ENCODE data around the gene FBXL22.
"Not testable (repeated sequence)": the region's sequence is repeated elsewhere in the genome, so short reads cannot be mapped to it uniquely, and the experiment has no call there.

The FBXL22 gene

DNA sequence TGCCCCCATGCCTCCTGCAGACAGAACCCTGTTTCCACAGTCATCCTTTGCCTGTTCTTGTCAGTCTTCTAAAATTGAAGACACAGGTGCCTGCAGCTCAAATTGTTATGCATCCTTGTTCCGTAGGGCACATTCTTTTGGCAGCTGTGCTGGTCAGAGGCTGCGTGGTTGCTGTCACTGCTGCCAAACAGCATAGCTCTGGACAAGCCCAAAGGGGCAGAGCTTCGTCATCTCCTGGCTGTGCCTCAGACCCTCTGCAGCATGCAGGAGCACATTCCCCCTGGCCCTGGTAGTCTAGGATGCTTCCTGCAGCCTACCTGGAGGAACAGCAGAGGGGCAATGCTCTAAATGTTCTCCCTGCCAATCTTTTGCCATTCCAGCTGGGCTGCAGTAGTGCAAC is 2.1 kb upstream of the FBXL22 start:
- no peak for DNase-seq

DNA sequence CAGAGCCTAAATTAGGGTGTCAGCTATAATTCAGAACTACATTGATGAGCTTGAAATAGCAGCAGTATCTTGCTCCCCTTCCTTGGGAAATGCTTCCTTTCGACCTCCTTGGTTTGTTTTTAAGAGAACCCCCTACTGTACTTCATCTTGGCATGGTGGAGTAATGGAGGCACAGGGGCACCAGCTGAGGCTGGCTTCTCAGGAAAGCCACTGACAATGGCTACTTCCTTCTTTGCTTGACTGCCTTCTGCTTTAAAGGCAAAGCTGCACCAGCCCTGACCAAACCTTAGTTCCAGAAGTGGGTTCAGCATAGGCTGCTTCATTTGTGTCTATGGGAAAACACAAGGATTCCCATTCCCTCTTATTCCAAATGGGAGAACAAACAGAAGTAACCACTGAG is 1.5 kb upstream of the FBXL22 start:
- DNase-seq: no peak

DNA sequence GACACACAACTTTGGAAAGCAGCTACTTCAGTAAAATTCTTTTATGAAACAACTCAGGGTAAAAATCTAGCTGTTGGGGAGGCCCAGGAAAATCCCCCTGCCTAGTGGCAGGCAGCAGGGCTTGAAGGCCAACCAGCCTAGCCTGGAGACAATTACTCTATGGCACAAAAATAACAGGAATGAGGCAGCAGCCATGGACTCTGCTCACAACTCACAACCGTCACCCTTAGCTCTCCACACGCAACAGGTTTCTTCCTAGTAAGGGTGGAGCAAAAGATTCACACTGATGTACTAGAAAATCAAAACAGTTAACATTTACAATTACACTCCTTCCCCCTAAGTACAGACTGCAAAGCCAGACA is 530 bp upstream of the FBXL22 start:
- no peak for DNase-seq

DNA sequence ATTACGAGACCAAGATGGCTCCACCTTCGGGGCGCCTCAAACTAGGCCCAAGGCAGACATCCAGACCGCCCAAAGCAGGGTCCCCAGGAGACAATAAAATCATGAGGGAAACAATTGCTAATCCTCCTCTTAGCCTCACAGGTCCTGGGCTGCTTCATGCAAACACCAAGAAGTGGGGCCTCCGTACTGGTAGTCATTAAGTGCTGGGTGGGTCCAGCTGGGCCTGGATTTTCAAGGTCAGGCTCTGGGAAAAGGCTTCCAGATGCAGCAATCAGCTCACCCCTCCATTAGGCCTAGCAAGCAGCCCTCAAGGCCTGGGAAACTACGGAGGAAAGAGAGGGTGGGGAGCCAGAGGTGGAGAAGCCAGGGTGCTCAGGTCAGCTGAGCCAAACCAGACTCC is 634 bp downstream of the FBXL22 start:
- no peak for DNase-seq

DNA sequence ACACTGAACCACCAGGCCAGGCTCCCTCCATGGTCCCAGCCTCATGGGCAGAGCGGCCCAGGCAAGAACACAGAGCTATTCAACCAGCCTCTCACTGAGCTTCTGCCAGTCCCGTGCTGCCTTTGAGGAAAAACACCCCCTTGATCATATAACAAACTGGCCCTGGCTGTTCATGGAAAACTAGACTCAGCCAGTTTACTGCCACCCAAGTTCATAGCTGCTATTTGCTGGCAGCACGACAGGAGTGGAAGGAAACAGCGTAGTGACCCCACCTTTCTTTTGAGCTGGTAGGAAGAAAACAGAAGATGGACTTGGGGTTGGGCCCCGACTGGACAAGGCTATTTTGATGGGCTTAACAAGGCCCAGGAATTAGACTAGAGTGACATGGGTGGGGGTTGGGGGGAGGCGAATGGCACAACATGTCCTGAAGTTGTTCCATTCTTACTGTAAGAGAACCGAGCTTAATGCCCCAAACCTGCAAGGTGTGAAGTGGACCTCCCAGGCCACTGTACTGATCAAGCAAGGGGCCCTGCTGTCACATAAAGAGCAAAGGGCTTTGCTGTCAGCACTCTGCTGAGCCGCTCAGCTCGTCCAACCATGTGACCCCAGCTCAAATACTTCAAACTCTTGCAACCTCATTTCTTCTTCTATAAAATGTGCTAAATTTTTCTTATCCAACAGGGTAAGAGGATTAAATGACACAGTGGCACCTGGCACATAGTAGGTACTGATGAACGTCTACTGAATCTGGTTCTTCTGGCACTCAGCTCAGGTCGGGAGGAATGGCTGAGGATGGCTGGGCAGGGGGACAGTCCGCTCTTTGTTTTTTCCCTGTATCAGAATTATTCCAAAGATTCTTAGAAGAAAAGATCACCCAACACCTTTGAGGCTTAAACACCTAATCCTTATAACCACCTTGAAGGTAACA is 1.6 kb downstream of the FBXL22 start:
- DNase-seq: no peak

DNA sequence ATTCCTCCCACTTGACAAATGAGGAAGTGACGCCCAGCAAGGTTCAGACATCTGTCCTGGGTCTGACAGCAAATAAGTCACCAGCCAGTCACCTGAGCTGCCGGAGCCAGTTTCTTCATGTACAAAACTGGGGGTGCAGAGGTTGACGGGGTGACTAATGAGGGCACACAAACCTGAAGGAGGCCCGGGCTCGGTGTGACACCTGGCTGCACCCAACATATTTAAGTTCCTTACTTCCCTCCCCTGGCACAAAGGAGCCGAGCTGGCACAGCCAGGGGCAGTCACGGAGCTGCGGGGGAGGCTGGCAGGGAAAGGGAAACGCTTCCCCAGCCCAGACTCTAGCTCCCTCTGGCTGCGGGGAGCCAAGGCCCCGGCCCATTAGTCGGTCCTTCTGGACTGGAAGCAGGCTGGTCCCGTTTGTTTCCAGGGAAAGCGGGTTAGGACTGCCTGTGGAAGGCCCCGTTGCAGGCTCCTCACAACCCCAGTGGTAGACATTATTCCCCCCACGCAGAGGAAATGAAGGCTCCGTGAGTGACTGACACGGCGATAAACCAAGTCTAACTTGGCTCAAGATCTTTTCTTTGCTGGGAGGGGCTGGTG is 2.3 kb downstream of the FBXL22 start:
- DNase-seq: peak; percentile 60

DNA sequence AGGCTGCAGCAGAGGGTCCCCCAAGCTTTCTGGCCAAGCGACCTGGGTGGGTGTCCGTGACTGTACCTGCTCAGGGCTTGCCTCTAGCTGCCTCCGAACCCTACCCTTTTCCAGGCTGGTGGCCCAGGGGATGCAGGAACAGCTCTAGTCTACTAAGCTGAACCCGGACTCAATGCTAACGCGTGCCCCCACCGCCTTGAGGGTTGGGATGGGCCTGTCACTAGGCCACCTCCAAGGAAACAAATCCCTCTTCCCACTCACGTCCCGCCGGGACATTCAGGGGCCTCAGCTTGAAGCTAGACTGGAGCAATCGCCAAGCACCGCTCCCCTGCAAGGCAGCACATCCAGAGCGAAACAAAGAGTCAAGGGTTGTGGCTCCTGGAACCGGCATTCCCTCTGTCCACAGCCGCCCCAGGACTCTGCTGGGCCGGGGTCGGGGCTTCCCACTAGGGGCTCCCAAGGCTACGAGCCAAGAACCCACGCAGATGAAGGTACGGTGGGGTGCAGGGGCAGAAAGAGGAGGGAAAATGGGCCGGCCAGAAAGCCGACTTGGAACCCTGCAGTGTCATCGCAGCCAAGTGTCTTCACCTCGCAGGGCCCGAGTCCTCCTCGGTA is 2.9 kb downstream of the FBXL22 start:
- no peak for DNase-seq

DNA sequence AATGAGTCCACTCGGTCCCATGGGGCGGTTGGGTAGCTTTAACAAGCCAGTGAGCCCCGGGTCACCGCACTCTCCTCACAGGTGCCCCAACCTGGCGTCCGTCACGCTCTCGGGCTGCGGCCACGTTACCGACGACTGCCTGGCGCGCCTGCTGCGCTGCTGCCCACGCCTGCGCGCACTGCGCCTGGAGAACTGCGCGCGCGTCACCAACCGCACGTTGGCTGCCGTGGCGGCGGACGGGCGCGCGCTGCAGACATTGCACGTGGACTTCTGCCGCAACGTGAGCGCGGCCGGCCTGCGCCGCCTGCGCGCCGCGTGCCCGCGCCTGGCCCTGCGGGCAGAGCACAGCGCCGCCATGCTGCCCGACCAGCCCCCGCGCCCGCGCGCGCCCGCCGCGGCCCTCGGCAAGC is 3.4 kb downstream of the FBXL22 start:
- DNase-seq: peak; percentile 91

DNA sequence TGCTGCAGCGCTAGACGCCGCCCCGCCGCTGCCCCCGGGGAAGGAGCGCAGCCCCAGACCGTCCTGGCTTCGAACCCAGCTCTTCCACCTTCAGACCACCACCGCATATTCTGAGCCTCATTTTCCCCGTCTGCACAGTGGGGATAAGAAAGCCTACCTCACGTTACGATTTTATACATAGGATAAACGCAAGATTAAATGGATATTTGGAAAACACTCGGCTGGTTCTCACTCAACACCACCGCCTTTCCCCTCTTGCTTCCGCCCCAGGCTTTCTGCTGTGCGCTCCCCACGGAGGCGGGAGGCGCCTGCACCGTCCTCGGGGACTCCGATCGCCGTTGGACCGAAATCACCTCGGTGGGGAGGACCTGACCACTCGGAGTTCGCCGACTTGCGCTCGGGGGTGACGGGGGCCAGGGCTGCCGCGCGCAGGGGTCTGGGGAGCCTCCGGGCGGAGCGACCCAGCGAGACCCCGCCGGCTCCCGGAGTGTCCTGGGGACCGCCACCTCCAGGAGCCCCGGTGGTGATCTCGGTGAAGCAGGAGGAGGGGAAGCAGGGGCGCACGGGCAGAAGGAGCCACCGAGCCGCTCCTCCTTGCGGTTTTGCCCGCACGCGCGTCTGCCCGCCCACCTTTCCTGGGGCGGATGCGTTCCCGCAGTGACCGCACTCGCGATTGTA is 4.0 kb downstream of the FBXL22 start:
- peak; percentile 44 for DNase-seq

DNA sequence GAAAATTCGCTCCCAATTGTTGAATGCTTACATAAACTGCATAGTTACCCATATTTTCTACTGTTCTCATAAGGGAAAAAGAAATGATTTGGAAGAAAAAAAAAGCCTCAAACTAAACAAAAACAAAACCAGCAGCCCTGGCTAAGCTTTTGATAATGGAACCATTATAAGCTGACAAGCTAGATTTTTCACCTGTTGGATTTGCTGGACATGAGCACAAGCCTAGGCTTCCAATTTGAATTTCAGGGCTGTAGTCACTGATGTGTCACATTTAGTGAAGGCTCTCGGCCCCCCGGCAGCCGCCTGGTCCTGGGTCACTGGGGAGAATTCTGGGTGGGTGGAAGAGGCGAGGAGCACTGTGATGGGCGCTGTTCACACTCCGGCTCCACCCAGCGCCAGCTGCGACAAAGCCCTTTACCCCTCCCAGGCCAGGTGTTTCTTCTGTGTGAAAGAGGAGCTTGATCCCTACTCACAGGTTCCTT is 4.6 kb downstream of the FBXL22 start:
- no peak for DNase-seq

DNA sequence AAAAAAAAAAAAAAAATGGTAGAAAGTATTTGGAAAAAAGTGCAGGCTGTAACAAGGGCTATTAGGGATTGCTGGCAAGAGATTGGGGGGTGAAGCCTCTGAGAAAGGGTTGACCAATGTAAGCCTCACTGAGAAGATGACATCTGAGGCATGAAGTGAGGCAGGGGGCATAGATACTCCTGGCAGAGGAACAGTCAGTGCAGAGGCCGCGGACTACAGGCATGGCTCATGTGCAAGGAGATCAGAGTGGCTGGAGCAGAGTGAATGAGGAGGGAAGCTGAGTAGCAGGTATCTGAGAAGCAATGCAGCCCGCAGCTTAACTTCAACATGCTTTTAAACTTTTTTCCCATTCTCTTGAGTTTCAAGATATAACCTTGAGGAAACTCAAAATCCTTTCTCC is 5.4 kb downstream of the FBXL22 start:
- DNase-seq: no peak

DNA sequence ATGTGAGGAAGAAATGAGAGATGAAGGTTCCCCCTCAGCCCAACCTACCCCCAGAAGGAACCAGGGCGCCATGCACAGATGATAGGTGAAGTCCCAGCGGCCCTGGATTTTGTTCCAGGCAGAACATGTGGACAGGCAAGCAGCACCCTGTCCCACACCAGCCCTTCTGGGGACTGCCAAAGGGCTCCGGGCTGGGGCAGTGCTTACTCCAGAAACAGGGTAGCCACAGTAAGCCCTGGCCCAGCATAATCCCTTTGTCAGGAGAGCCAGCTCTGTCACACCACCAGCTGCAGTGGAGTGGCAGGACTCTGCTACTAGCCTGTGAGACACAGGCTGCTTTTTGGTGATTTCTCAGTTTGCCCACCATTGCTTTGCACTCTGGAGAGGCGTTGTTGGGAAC is 6.3 kb downstream of the FBXL22 start:
- no peak for DNase-seq

DNA sequence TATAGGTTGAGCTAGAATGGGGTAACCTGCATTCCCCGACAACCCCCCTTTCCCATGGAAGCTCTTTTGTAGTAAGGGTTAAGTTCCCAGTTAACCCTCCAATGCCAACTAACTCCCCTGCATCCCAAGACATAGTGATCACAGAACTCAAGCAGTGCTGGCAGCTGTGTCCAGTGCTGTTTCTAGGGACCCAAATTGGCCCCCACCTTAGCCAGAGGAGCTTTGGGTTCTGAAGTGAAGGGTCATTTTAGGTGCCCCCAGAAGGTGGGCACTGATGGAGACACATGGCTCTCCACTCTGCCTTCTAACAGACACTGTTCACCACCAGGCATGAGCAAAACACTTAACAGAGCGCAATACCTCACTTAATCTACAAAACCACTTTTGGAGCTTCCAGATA is 7.1 kb downstream of the FBXL22 start:
- no peak for DNase-seq

DNA sequence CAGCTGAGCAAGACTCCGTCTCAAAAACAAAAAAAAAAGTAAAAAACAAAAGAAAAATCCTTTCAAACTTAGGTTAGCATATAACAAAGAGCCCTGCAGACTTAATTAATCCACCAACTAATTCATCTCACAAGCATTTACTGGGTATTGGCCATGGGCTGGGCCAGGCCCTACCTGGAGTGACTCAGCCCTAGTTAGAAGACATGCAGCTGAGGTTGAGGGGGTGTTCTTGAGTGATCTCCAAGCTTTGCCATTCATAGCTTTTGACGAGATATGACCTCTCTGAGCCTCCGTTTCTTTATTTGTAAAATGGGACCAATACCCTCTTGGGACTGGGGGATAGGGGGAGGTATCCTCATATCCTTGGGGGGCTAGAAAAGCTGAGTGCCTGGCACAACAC is 7.8 kb downstream of the FBXL22 start:
- no peak for DNase-seq

DNA sequence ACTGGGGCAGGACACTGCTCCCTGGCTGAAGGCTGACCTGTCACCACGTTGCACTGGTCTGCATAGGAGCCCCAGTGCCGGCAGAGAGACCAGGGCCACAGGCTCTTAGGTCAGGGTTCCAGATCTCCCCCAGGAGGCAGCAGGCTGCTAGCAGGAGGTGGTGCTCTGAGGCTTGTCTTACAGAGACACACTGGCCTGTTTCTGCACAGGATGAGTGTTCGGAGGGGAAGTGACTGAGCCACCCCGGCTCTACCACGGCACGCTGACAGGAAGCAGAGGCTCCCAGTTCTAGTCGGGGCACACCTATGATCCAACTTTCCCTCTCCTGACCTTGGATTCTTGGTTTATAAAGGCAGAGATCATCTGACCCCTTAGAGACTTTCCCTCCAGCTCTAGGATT is 8.6 kb downstream of the FBXL22 start:
- DNase-seq: peak; percentile 73

DNA sequence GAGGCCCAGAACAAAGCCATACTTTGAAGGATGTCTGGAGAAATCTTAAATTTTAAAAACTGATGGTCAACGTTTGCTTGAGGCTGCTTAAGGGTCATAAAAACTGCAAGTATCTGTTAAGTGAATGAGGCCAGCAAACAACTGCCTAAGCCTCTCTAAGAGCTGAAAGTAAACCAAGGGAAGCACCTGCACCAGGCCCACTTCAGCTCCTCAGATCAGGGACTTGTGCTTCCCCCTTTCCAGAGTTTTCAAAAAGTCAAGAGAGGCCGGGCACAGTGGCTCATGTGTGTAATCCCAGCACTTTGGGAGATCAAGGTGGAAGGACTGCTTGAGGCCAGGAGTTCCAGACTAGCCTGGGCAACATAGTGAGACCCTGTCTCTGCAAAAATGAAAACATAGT is 9.1 kb downstream of the FBXL22 start:
- DNase-seq: no peak

DNA sequence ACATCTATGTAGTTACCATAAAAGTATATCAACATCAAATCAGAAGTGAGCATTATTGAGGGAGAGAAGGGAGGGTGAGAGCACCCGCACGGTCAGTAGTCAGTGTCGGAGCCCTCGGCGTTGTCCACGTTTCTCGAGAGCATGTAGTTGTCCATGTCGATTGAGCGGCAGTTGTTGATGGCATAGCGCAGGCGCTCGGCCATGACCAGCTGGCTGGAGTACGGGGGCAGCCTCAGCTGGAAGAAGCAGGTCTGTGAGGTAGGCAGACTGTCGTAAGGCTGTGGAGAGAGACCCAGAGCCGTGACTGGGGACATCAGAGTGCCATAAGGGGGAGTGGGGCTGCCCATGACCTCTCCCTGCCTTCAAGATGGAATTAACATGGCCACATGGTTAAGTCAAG is 11.8 kb downstream of the FBXL22 start:
- DNase-seq: no peak

DNA sequence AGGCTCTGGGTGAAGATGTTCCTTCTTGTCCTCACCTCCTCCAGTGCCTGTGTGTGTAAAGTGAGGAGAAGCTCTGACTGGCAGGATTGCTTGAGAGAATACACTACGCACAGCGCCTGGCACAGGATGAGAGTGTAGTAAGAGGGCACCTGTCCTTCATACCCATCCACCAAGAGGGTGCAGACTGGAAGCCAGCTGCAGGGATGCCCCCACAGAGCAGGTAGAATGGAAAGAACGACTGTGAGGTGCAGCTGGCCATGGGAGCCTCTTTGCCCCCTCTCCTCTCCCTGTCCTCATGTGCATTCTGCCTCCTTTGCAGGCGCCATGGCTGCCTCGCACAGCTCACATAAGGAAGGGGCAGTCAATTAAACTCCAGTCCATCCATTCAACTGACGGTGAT is 12.3 kb downstream of the FBXL22 start:
- DNase-seq: no peak

DNA sequence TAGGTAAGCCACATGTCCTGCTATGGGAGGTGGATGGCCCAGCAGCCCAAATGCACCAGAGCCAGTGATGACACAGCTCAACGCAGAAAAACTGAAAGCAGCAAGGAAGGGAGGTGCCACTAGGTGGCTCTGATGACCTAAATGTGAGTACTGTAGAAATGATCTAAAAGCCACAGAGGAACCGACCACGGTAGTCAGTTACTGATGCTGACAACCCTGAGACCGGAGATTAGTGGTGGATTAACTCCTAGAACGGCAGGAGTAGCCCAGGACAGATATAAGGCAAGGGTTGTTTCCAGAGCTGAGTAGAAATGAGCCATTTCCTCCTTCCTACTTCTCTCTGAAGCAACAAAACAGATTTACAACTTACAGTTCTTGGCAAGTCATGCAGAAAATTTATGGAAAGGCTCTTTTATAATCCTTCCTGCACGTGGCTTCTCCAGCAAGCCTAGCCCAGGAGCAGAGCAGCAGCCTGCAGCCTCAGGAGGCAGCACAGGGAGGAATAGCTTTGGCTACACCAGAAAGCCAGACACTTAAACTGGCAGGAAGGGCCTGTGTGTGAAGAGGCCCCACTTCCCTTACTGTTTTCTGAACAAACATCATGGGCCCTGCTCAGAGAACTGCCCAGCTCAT is 13.1 kb downstream of the FBXL22 start:
- DNase-seq: peak; percentile 79

DNA sequence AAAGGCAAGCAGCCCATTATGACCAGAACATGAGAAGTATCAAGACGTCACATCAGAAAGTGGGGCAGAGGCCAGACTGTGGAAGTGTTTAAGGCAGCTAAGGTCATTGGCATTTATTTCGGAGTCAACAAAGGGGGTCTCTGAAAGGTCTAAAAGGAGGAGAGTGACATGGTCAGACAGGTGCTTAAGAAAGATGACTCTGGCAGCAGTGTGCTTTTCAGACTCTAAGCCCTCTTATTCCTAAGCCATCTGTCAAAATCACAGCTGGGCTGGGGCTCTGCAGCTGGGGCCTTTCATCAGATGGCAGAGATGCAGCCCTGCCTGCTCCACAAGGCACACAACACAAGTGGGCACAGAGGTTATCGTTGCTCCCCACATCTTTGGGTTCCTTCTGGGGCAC is 14.0 kb downstream of the FBXL22 start:
- DNase-seq: no peak

DNA sequence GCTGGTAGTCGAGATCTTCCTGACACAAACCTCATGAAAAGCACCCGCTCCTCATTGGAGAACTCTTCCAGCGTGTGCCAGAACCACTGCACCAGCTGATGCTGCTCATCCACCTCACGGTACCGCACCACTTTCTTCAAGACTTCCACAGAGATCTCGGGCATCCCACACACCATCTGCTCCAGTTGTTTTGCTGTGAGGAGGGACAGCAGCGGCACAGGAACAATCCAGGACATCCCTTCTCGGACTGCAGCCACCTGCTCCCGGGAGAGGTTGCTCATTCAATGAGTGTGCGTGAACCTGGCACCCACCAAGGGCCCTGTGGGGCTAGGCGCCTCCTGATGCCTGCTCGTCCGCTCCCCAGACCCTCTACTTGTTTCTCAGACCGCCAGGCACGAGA is 15.1 kb downstream of the FBXL22 start:
- no peak for DNase-seq

DNA sequence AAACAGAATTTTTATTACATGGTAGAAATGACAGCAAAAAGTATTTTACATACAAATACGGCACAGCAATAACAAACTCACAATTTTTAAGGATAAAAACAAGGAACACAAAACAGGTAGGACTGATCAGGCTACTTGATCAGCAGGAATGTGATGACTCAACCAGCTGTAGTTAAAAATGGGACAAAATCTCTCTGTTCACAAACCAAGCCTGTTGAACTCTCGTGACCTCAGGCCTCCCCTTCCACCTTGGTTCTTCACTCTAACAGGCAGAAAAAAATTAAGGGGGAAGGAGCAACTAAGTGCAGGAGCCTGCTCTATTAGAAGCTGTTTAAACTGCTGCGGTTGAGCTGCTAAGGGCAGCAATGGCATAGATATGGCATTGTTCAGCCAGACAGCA is 18.7 kb downstream of the FBXL22 start:
- no peak for DNase-seq

DNA sequence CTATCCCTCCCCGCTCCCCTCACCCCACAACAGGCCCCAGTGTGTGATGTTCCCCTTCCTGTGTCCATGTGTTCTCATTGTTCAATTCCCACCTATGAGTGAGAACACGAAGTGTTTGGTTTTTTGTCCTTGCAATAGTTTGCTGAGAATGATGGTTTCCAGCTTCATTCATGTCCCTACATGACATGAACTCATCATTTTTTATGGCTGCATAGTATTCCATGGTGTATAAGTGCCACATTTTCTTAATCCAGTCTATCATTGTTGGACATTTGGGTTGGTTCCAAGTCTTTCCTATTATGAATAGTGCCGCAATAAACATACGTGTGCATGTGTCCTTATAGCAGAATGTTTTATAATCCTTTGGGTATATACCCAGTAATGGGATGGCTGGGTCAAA is 20.0 kb downstream of the FBXL22 start:
- DNase-seq: not testable (repeated sequence)

Data from stimulated activated CD4-positive, alpha-beta T cell treated with anti-CD3 and anti-CD28 coated beads, Interleukin-1b, Interleukin-23, amount 100 ng/mL, for 48 hours (primary cell).